GM18907 (cell line): ENCODE measurements around the gene POLDIP2.
"Not testable (repeated sequence)": the region's sequence is repeated elsewhere in the genome, so short reads cannot be mapped to it uniquely, and the experiment has no call there.

Experiments
- ATAC-seq: cut with Tn5 transposase; IDR thresholded peaks from one replicate; pipeline ENCODE4 v1.9.1; 2021; ENCODE audit warnings: mild to moderate bottlenecking, moderate library complexity; ENCODE audit not compliant: unreplicated experiment

The POLDIP2 gene

DNA sequence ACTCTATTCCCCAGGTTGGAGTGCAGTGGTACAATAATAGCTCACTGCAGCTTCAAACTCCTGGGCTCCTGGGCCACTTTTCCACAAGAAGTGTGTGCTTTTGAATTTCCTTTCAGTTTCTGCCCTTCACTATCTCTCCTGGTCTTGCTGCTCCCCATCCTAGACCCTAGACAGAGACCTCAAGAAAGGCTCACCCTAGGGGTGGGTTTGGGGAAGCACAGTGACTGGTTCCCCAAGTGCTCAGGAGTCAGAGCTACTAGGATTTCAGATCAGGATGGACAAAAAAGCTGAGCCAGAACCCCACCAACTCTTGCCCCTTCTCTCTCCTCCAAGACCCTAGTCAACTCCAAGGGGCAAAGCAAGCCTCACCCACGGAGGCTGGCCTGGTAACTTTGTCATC lies 9.3 kb upstream of the POLDIP2 start:
- ATAC-seq, result no peak

DNA sequence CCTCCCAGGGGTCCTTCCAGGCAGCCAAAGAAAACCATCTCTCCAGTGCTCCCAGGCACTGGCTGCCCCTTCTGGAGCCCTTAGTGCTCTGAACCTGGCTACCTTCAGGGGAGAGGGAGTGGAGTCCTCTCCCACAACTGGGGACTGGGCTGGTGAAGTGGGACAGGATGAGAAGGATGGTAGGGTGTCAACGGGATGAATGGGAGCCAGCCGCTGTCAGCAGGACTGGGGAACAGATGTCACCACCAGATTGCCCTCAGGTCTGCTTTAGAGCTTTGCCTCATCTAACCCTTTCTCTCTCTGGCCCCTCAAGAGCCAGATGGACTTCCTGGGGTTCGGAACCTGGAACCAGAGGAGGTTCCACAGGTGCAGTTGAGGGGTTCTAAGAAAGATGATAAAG lies 8.2 kb upstream of the POLDIP2 start:
- no peak for ATAC-seq

DNA sequence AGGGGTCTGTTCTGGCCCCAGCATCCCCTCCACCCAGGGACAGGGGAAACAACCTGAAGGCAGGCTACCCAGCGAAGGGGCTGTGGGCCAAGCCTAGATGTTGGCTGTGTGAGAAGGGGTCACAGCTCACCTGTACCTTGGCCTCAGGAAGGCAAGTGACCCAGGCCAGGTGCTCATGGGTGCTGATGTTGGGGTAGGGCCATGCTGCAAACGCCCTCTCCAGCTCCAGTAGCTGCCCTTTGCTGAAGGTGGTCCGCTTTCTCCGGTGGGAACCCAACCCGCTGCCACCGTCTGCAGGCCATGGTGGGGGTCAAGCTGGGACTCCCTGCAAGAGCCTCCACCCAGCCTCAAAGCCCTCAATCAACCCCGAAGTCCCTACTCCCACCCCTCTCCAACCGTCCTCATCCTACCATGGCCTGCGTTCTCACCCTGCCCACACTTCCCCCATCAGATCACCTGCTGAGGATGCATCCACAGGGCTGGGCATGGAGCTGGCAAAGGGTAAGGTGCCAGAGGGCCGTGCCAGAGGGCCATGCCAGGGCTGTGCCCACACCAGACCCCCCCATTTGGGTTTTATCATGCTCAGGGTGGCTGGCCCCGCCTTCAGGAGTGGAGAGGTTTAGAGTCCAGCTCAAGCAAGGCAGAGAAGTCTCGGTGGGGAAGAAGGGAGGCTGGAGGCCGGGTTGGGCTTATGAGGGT lies 7.5 kb upstream of the POLDIP2 start, which contains the start of gene SEBOX:
Gene SEBOX (minus strand): TSS at position 535 of the 699 bp plus-strand sequence. CDS start 48 bp downstream, at position 487.
- no peak for ATAC-seq

DNA sequence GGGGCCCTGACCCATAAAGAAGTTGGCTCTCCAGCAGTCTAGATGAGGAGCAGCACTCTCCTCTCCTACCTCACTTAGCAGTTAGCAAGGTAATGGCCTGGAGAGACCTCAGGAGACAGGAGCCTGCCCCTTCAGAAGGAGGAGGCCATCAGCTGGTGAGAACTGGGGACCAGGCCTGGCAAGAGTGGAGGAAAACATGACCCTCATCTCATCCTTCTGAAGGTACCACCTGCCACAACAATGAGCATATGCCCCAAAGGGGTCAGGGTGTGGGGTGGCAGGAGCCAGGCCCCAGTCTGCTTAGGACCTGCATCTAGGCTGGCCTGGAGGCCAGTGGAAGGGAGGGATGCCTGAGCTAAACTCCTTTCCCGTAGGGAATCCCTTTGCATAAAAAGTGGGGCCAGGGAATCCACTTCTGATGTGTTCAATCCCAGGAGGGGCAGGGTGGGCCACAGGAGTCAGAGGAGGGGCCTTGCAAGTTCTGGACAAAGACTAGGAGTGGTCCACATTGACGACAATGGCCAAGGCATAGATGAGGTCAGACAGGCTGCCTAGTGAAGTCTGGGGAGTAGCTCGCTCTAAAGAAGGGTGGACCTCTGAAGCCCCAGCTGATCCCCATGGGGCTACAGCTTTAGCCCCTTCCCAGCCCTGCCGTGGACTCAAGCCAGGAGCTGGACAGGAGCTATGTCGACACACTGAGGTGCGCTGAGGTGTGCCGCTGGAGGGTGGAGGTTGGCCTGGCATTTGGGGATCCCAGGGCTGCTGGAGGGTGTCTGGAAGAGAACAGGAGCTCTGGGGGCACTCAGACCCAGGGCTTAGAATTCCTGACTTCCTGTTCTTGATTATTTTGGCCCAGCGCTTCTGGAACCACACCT lies 6.7 kb upstream of the POLDIP2 start:
- ATAC-seq, result no peak

DNA sequence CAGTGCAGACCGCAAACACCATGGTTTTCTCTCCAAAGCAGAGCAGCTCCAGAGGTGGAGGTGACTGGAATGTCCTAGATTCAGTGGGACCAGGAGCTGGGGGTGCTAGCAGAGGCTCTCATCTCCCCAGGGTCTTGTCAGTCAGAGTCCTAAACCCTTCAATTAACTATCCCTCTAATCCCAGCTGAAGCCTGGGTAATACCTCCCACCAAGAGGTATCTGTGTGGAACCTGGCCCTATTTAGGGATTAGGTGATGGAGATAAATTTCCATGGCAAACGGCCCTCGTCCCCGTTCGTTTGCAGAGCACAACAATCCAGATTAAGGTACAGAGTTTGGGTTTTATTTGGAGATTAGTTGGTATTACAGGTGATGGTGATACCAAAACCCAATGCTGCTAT lies 5.9 kb upstream of the POLDIP2 start:
- ATAC-seq, result no peak

DNA sequence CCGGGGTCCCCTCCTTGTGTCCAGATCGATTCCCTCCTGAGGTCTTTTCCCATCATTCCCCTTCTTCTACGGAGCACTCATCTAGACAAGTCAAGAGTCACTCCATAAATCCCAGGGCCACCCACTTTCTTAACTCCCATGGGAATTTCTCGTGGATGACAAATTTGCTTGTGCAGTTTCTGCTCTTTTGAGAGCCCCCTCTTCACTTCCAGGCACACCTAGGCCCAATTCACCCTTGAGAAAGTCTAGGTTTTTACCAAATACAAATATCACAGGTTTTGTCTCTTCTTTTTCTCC lies 522 bp upstream of the POLDIP2 start:
- ATAC-seq, result no peak

DNA sequence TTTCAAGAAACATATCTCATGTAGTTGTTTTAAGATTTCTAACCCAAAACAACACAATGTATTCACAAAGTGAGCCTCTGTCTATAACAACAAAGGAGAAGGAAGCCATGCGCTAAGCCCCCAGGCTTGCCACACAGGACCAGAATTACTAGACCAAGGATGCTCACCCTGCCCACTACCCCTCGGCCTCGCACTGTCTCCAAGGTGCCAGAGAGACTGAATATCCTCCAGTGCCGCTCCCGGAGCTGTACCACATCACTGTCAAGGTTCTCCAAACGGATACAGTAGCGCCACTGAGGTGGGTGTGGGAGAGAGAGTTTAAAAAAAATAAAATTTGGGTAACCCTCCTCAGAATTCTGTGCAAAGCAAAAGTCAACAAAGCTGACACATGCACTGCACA lies 7.1 kb downstream of the POLDIP2 start:
- ATAC-seq, result no peak

DNA sequence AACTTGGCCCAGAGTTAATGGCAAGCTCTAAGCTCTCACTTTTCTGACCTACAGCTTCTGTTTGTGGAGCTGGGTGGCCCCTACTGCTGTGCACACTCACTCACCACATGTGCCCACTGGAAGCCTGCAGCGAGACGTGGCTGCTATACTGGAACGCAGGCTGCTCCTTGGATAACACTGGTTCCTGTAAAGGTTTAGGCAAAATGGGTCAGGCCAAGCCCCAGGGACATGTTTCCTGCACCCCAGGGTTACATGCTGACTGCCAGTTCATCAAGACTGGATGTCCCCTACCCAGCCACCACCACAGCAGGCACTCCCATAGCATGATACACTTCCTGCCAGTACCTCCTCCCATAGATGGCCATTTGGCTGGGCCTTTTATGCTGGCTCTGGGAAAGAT lies 8.3 kb downstream of the POLDIP2 start:
- no peak for ATAC-seq

DNA sequence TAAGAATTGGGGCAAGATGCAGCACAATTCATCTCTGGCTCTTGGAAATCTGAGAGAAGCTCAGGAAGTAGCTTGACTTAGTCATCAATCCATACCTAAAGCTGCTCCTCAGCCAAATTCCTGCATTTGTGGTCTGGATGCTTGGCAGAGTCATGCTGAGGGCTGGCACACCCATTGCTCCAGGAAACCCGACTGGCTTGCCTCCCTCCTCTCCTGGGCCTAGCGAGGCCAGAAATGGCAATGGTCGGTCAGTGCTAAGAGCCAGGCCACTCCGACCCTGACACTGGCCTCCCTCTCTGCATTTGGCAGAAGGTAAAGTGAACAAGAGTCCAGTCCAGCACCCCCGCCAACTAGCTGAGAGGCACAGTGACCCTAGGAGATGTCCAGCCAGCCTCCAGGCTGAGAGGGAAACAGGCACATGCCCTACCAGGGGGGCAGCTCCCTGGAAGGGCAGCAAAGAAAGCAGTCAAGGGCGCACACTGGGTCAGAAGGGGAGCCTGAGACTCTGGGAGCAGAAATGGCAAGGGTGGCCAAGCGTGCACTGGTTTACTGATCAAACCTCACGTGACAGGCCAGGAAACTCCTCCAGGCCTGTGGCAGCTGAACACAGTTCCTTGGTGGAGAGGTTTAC lies 10.0 kb downstream of the POLDIP2 start:
- ATAC-seq, result no peak

DNA sequence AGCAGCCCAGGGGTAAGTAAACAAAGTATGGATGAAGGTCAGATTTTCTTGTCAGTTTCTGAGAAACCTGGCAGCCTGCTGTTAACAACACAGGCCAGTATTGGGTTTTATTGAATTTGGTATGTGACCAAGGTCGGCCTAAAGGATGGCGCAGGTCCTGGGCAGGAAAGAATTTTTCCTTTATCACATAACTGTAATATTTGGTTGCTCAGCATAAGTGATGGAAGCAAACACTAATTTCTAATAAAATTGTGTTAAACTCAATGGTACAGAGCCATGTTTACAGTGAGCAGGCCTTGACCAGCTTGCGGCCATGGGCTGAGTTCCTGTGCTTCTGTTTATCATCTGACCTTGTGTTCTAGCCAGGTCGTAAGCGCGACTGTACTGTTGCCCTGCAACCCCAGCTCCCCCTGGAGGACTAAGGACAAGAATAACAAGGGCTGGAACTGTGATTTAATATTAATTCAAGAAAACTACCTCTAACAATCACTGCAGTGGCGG lies 10.5 kb downstream of the POLDIP2 start:
- ATAC-seq, result no peak

DNA sequence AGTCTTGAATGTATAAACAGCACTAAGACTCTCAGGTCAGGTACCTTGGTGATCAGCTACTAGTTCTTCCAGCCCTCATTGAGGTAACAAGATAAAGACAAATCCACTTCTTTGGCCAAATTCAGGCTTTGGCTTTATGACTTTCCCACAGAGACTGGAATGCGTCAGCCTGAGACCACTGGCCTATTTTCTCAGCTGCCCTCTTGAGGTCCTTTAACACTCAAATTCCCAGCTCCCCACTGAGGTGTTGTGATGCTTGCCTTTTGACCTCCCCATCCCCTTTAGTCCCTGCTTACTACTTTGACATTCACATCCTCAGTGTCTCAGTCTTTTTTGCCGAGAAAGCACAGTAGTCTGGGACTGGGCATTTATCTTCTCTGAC lies 11.1 kb downstream of the POLDIP2 start:
- no peak for ATAC-seq

DNA sequence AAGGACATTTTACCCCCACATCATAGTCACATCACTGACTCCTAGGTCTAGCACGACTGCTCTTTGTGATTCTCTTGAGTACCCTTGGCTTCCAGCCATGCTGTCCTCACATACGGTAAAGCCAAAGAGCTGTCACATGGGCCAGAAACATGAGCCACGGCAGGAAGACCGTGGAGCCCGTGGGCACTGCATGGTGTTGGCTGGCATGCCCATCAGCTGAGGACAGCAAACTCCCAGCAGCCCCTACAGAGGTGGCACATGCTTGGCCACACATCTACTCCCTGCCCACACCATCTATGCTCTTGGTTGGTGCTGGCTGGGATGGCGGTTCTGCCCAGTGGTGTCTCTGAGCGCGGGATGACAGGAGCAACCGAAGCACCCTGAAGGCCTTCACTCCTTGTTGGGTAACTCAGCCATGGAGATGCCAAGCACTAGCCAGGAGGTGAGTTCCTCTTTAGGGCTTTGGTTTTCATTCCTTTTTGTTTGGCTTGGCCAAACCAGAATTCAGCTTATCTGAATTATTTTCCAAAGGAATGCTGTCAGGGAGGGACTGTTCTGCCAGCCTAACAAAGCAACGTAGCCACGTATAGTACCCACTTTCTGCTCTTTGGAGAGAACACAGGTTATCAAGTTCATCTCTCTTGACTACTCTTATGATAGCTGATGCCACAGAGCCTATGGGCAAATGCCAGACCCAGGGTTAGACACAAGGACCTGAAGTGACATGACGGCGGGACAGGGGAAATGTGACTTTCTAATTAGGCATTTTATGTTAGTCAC lies 11.7 kb downstream of the POLDIP2 start:
- ATAC-seq, result no peak

DNA sequence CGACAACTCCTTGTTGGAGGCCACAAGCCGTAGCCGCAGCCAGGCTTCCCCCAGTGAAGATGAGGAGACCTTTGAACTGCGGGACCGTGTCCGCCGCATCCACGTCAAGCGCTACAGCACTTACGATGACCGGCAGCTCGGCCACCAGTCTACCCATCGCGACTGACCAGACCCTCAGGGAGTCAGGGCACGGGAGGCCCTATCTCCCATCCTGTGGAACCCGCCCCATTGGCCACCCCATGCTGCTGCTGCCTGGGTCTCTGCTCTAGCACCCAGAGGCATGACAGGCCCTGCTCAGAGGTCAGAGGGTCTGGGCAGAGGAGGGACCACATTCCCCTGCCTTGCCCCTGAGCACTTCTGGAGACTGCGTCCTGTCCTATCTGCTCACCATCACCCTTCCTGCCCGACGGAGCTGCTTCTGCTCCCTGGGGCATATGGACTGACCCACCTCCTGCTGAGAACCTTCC lies 12.9 kb downstream of the POLDIP2 start:
- ATAC-seq, result no peak

DNA sequence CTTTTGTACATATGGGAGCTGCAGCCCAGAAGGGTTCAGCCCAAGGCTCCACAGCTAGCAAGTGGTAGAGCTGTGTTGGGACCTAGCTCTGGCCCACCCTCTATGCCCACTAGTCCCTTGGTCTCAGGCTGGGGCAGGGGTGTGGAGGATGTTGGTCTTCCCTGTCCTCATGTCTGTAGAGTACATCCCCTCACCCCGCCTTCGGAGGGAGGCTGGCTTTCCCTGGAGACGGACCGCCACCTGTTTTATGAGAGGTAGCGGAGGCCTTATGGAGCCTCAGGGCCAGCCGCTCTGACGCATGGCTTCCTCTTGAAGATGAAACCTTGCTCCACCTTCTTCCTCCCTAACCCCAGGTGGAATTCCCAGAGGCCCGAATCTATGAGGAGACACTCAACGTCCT lies 13.3 kb downstream of the POLDIP2 start:
- ATAC-seq, result no peak

DNA sequence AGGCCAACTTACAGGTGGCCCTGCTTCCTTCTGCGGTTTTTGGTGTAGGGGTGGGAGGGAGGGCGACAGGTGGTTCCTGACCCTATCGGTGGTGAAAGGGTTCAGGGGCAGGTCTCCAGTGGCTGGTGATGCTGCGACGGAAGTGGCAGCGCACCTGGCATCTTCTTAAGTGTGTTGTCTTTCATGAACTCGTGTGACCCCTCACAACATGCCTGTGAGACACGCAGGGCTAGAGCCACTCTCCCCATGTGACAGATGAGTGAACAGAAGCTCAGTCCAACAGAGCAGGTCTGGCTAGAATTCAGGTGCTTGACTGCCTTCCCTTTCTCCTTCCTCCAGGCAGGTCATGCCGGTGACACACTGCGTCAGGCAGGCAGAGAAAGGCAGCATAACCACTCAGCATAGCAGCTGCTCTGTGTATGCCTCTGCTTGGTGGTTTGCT lies 13.8 kb downstream of the POLDIP2 start:
- no peak for ATAC-seq

DNA sequence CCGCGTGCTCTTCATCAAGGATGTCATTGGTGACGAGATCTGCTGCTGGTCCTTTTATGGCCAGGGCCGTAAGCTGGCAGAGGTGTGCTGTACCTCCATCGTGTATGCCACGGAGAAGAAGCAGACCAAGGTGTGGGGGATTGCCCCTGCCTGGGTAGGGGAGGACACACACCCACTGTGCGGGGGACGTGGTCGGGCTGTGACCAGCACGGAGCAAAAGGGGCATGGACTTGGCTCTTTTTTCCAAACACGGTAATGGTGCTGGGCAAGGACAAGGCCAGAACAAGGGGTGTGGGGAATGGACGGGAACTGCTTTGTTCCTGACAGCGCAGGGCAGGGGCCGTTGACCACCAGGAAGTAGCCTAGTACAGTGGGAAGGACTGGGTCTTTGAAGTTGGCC lies 15.0 kb downstream of the POLDIP2 start:
- no peak for ATAC-seq

DNA sequence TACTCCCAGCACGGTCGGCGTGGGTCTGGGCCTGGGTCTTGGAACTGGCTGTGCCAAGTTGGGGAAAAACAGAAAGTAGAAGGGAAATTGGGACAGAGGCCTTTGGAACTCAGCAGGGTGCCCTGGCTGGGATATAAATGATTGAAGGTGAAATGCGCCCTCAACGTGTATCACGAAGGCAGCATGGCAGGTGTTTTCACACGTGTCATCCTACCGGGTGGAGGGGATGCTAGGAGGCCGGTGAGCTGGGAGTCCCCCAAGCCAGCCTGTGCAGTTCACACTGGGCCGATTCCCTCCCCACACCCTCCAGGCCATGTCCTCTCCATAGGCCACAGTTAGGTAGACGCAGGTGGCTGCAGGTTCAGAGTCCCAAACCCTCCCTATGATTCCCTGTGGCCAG lies 15.8 kb downstream of the POLDIP2 start:
- no peak for ATAC-seq

DNA sequence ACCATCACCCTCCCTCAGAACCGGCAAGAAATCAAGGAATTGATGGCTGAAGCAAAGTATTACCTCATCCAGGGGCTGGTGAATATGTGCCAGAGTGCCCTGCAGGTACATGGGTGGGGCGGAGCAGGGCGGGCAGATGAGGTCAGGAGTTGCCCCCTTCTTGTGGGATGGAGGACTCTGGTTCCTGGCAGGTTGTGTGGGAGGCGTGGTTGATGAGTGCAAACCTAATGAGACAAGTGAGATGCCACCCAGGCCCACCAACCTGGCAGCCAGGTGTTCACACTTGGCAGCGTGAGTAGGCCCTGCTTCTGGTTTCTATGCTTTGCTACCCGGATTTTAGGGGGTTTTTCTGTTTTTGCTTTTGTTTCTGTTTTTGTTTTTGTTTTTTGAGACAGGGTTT lies 17.0 kb downstream of the POLDIP2 start:
- ATAC-seq, result no peak

DNA sequence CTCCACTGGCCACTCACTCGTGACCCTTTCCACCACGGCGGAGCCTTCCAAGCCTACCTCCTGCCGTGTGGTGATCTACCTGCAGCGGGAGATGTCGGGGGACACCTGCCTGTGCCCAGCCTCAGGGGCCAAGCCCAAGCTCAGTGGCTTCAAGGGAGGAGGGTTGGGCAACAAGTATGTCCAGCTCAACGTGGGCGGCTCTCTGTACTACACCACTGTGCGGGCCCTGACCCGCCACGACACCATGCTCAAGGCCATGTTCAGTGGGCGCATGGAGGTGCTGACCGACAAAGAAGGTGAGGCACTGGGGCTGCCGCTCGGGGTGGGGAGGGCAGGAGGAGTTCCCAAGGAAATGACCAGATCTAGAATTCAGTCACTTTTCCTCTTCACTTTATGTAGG lies 17.9 kb downstream of the POLDIP2 start:
- ATAC-seq, result no peak

DNA sequence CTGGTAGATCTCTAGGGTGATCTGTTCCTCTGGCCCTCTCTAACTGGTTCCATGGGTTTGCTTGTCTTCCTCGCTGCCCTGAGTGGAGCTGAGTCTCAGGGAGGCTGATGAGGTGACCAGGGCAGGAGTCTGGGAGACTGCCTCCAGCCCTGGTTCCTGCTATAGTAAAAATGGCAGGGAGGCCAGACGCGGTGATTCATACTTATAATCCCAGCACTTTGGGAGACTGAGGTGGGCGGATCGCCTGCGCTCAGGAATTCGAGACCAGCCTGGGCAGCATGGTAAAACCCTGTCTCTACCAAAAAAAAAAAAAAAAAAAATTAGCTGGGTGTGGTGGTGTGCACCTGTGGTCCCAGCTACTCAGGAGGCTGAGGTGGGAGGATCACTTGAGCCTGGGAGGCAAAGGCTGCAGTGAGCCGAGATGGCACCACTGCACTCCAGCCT lies 18.5 kb downstream of the POLDIP2 start:
- ATAC-seq, result not testable (repeated sequence)
